Astrocyte (in vitro differentiated cells and primary cell): Measurements from ENCODE around the gene SNAI3. TPM values are rescaled to one million over a fixed set of nuclear protein-coding genes. Genes with fewer than 3 reads are reported as not detected.
A peak's percentile ranks its signal among the peaks of the same experiment; 100 is the strongest.

ENCODE experiments used
- DNase-seq: peaks from one replicate; pipeline ENCODE4 v3.0.0-alpha.2; 2010; ENCODE audit warnings: low read depth
- FAIRE-seq: peaks from 2 replicates; lab custom pipeline; 2011; peaks lifted over from hg19 to GRCh38; lab: Jason Lieb, UNC
- H2AFZ ChIP-seq: 2 replicates; pipeline ENCODE4 v1.6.0; 2012; ENCODE audit warnings: low read depth, low read length, inconsistent platforms
- H3K27ac ChIP-seq: 2 replicates; pipeline ENCODE4 v1.5.1; 2011; ENCODE audit warnings: low read depth, low read length, inconsistent platforms
- H3K27me3 ChIP-seq: 2 replicates; pipeline ENCODE4 v1.6.0; 2011; ENCODE audit warnings: low read length, inconsistent platforms; ENCODE audit not compliant: insufficient read depth
- H3K36me3 ChIP-seq: 2 replicates; pipeline ENCODE4 v1.5.1; 2011; ENCODE audit warnings: low read length, inconsistent platforms; ENCODE audit not compliant: insufficient read depth
- H3K4me1 ChIP-seq: 2 replicates; pipeline ENCODE4 v1.5.1; 2011; ENCODE audit warnings: low read length, inconsistent platforms; ENCODE audit not compliant: insufficient read depth
- H3K4me2 ChIP-seq: 2 replicates; pipeline ENCODE4 v1.6.0; 2012; ENCODE audit warnings: low read length, inconsistent platforms
- H3K4me3 ChIP-seq: 2 replicates; pipeline ENCODE4 v1.5.1; 2011; ENCODE audit warnings: low read depth, mild to moderate bottlenecking, low read length, inconsistent platforms; ENCODE audit not compliant: insufficient read depth
- H3K79me2 ChIP-seq: 2 replicates; pipeline ENCODE4 v1.6.0; 2012; ENCODE audit warnings: mild to moderate bottlenecking, low read length, inconsistent platforms; ENCODE audit not compliant: insufficient read depth
- H3K9ac ChIP-seq: 2 replicates; pipeline ENCODE4 v1.6.0; 2012; ENCODE audit warnings: mild to moderate bottlenecking, low read length, inconsistent platforms
- H3K9me3 ChIP-seq: 2 replicates; pipeline ENCODE4 v1.5.1; 2012; ENCODE audit warnings: low read depth, mild to moderate bottlenecking, low read length, inconsistent platforms; ENCODE audit not compliant: insufficient read depth
- H4K20me1 ChIP-seq: 2 replicates; pipeline ENCODE4 v1.6.0; 2012; ENCODE audit warnings: low read length, inconsistent platforms; ENCODE audit not compliant: insufficient read depth
- H3K27ac Mint-ChIP-seq: one replicate; pipeline ENCODE4 v1.8.0; 2021; ENCODE audit warnings: mild to moderate bottlenecking, mixed read lengths; ENCODE audit not compliant: unreplicated experiment
- H3K27me3 Mint-ChIP-seq: one replicate; pipeline ENCODE4 v1.8.0; 2021; ENCODE audit warnings: low read depth, mixed read lengths; ENCODE audit not compliant: unreplicated experiment
- H3K36me3 Mint-ChIP-seq: one replicate; pipeline ENCODE4 v1.8.0; 2021; ENCODE audit warnings: low read depth, mixed read lengths; ENCODE audit not compliant: unreplicated experiment
- H3K4me1 Mint-ChIP-seq: one replicate; pipeline ENCODE4 v1.8.0; 2021; ENCODE audit warnings: low read depth, mixed read lengths; ENCODE audit not compliant: unreplicated experiment
- H3K4me3 Mint-ChIP-seq: one replicate; pipeline ENCODE4 v1.8.0; 2021; ENCODE audit warnings: mild to moderate bottlenecking, moderate library complexity, mixed read lengths; ENCODE audit not compliant: unreplicated experiment
- H3K9me3 Mint-ChIP-seq: one replicate; pipeline ENCODE4 v1.8.0; 2021; ENCODE audit warnings: mild to moderate bottlenecking, mixed read lengths; ENCODE audit not compliant: unreplicated experiment
- CTCF ChIP-seq: IDR thresholded peaks from 2 replicates; pipeline ENCODE4 v1.5.1; 2011; ENCODE audit warnings: low read depth, mild to moderate bottlenecking, inconsistent platforms, low read length, moderate library complexity; ENCODE audit not compliant: insufficient read depth
- EZH2 ChIP-seq: IDR thresholded peaks from 2 replicates; pipeline ENCODE4 v1.6.1; 2012; ENCODE audit warnings: mild to moderate bottlenecking, low read length, inconsistent platforms; ENCODE audit not compliant: insufficient read depth
- total RNA-seq: library from RNA; stranded (reverse); gene quantifications from 2 replicates; pipeline ENCODE4 v1.2.1, GENCODE V29; 2021

Gene SNAI3
- total RNA-seq, 1 donor from 2014 or later: 0.48 TPM

DNA sequence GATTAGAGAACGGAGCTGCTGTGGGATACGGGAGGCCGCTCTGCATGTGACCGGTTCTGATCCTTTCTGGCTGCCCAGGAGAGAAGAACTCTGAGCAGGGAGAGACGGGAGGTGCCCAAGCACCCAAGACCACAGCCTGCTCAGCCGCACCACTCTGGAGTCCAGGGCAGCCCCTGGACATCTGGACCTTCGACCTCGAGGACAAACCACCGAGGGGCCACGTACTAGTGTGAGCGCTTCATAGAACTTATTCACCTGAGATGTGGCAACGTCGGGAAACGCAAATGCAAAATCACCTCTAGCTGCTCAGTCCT lies 14.0 kb upstream of the SNAI3 start:
- no peaks in the 10 kb centered on the region for H3K9me3 ChIP-seq
- no peak overlapping the region for H2AFZ ChIP-seq
- H3K4me3 ChIP-seq: no peak overlapping the region
- TF ChIP-seq EZH2 (no peak), CTCF (no peak)
- H3K79me2 ChIP-seq: peaks cover 47% of the 10 kb centered on the region
- H3K9ac ChIP-seq: peak overlapping the region; percentile 34
- Mint-ChIP-seq H3K9me3 (no peaks in the 10 kb centered on the region), H3K27ac (no peak overlapping the region), H3K4me3 (no peak overlapping the region), H3K27me3 (no peaks in the 10 kb centered on the region), H3K36me3 (peaks cover 8% of the 10 kb centered on the region), H3K4me1 (peaks cover 8% of the 10 kb centered on the region)
- no peak for DNase-seq
- FAIRE-seq: no peak
- no peaks in the 10 kb centered on the region for H3K27me3 ChIP-seq
- H4K20me1 ChIP-seq: peaks cover 16% of the 10 kb centered on the region
- H3K4me1 ChIP-seq: peaks cover 28% of the 10 kb centered on the region
- peak overlapping the region; percentile 73 for H3K4me2 ChIP-seq
- H3K36me3 ChIP-seq: no peaks in the 10 kb centered on the region
- peak overlapping the region; percentile 60 for H3K27ac ChIP-seq

GRCh38 chr16:88699180-88699579 lies 12.9 kb upstream of the SNAI3 start:
- Histone ChIP-seq H3K36me3 (no peaks in the 10 kb centered on the region), H4K20me1 (peaks cover 5% of the 10 kb centered on the region), H2AFZ (no peak overlapping the region), H3K27ac (no peak overlapping the region), H3K4me3 (no peak overlapping the region), H3K27me3 (no peaks in the 10 kb centered on the region), H3K4me2 (no peak overlapping the region), H3K79me2 (peaks cover 36% of the 10 kb centered on the region), H3K9me3 (no peaks in the 10 kb centered on the region), H3K4me1 (peaks cover 23% of the 10 kb centered on the region), H3K9ac (no peak overlapping the region)
- H3K27ac Mint-ChIP-seq: no peak overlapping the region
- FAIRE-seq: no peak
- peaks cover 8% of the 10 kb centered on the region for H3K4me1 Mint-ChIP-seq
- peaks cover 8% of the 10 kb centered on the region for H3K36me3 Mint-ChIP-seq
- H3K27me3 Mint-ChIP-seq: peaks cover 3% of the 10 kb centered on the region
- H3K9me3 Mint-ChIP-seq: no peaks in the 10 kb centered on the region
- TF ChIP-seq CTCF (no peak), EZH2 (no peak)
- no peak for DNase-seq
- no peak overlapping the region for H3K4me3 Mint-ChIP-seq

DNA sequence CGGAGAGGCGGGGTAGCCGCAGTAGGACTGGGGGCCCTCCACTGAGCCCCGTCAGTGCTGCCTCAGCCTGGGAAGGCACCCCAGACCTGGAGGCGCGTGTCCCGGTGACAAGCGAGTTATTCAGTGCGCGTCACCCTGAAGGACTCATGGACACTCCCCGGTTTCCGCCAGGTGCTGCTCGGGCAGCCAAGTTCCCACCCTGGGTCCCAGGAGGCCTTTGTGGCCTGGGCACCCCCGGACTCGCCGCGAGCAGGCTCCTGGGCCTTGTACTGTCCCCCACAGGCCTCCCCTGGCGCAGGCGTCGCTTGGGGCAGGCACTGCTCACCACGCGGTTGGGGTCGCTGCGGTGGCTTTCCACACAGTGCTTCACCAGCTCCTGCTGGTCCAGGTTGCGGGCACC lies 12.3 kb upstream of the SNAI3 start:
- no peak for FAIRE-seq
- Mint-ChIP-seq H3K4me3 (no peak overlapping the region), H3K9me3 (no peaks in the 10 kb centered on the region), H3K4me1 (peaks cover 4% of the 10 kb centered on the region), H3K27me3 (peaks cover 3% of the 10 kb centered on the region), H3K36me3 (peaks cover 8% of the 10 kb centered on the region), H3K27ac (no peak overlapping the region)
- H3K4me2 ChIP-seq: no peak overlapping the region
- H3K79me2 ChIP-seq: peaks cover 31% of the 10 kb centered on the region
- H4K20me1 ChIP-seq: no peaks in the 10 kb centered on the region
- no peak overlapping the region for H3K4me3 ChIP-seq
- no peaks in the 10 kb centered on the region for H3K36me3 ChIP-seq
- H3K9me3 ChIP-seq: no peaks in the 10 kb centered on the region
- H3K27me3 ChIP-seq: no peaks in the 10 kb centered on the region
- no peak overlapping the region for H2AFZ ChIP-seq
- no peak overlapping the region for H3K9ac ChIP-seq
- H3K4me1 ChIP-seq: peaks cover 20% of the 10 kb centered on the region
- no peak overlapping the region for H3K27ac ChIP-seq
- no peak for DNase-seq
- no peak for TF ChIP-seq CTCF
